IMR-90 (cell line): Measurements from ENCODE around the gene DPH3. TPM values are rescaled to one million over a fixed set of nuclear protein-coding genes. Genes with fewer than 3 reads are reported as not detected.

ENCODE experiments used
- ATAC-seq: fragments of 200-7000 bp; cut with Tn5 transposase; 2 replicates; pipeline ENCODE4 v1.9.1; 2020; ENCODE audit warnings: low read depth, mild to moderate bottlenecking, moderate library complexity
- BruUV-seq: library from RNA; stranded (reverse); fragments of 400-500 nt; replicated peaks from 2 replicates; lab custom pipeline; 2021; lab: Mats Ljungman, UMichigan
- CTCF ChIA-PET: fragments of 300-600 bp; formaldehyde crosslinking; extraction: SDS; loops from one replicate; lab custom pipeline; 2021; ENCODE audit warnings: antibody characterized with exemption; lab: Yijun Ruan, JAX
- POLR2A ChIA-PET: fragments of 300-600 bp; sonication (Branson Sonifier 250); formaldehyde crosslinking; loops from one replicate; lab custom pipeline; 2022; ENCODE audit warnings: antibody characterized with exemption; ENCODE audit not compliant: unreplicated experiment; lab: Charles Lee
- DNase-seq: peaks from one replicate; pipeline ENCODE4 v3.0.0; 2013
- H2AFZ ChIP-seq: replicated peaks from 2 replicates; pipeline ENCODE3; 2013; ENCODE audit warnings: low read length, mild to moderate bottlenecking; ENCODE audit not compliant: poor library complexity
- H2AK5ac ChIP-seq: 2 replicates; pipeline ENCODE4 v1.6.1; 2013; ENCODE audit warnings: low read depth, low read length, inconsistent platforms
- H2AK9ac ChIP-seq: replicated peaks from 2 replicates; pipeline ENCODE3; 2013; ENCODE audit warnings: mild to moderate bottlenecking, low read depth, low read length, moderate library complexity; ENCODE audit not compliant: poor library complexity
- H2BK120ac ChIP-seq: 2 replicates; pipeline ENCODE4 v1.6.1; 2013; ENCODE audit warnings: low read depth, low read length, inconsistent platforms
- H2BK15ac ChIP-seq: 3 replicates; pipeline ENCODE4 v1.6.1; 2013; ENCODE audit warnings: low read depth, low read length, inconsistent platforms
- H2BK20ac ChIP-seq: 2 replicates; pipeline ENCODE4 v1.6.1; 2013; ENCODE audit warnings: low read depth, mild to moderate bottlenecking, inconsistent platforms, low read length, moderate library complexity
- H2BK5ac ChIP-seq: 2 replicates; pipeline ENCODE4 v1.6.1; 2013; ENCODE audit warnings: mild to moderate bottlenecking, low read depth, low read length, inconsistent platforms; ENCODE audit not compliant: poor library complexity, severe bottlenecking
- H3K14ac ChIP-seq: replicated peaks from 2 replicates; pipeline ENCODE4 v1.6.1; 2013; ENCODE audit warnings: low read depth, low read length, inconsistent platforms
- H3K18ac ChIP-seq: 2 replicates; pipeline ENCODE4 v1.6.1; 2013; ENCODE audit warnings: low read depth, low read length, control low read depth
- H3K23ac ChIP-seq: 2 replicates; pipeline ENCODE4 v1.6.1; 2013; ENCODE audit warnings: low read depth, low read length, inconsistent platforms
- H3K27ac ChIP-seq: 2 replicates; pipeline ENCODE4 v1.5.1; 2013; ENCODE audit warnings: mild to moderate bottlenecking, control low read depth, low read length; ENCODE audit not compliant: insufficient read depth
- H3K27me3 ChIP-seq: 2 replicates; pipeline ENCODE4 v1.6.1; 2013; ENCODE audit warnings: low read length; ENCODE audit not compliant: control insufficient read depth, insufficient read depth
- H3K36me3 ChIP-seq: 2 replicates; pipeline ENCODE4 v1.6.1; 2013; ENCODE audit warnings: low read length, mixed read lengths; ENCODE audit not compliant: control insufficient read depth, insufficient read depth
- H3K4ac ChIP-seq: 2 replicates; pipeline ENCODE4 v1.6.1; 2013; ENCODE audit warnings: low read depth, low read length, inconsistent platforms
- H3K4me1 ChIP-seq: 2 replicates; pipeline ENCODE4 v1.6.1; 2013; ENCODE audit warnings: low read length, mixed read lengths; ENCODE audit not compliant: control insufficient read depth, insufficient read depth
- H3K4me2 ChIP-seq: 2 replicates; pipeline ENCODE4 v1.6.1; 2013; ENCODE audit warnings: low read depth, mild to moderate bottlenecking, control low read depth, low read length, moderate library complexity
- H3K4me3 ChIP-seq: 2 replicates; pipeline ENCODE4 v1.5.1; 2013; ENCODE audit warnings: low read depth, mild to moderate bottlenecking, control low read depth, low read length, moderate library complexity; ENCODE audit not compliant: insufficient read depth
- H3K56ac ChIP-seq: 2 replicates; pipeline ENCODE4 v1.6.1; 2013; ENCODE audit warnings: low read length, inconsistent platforms; ENCODE audit not compliant: insufficient read depth; ENCODE audit errors: extremely low read depth
- H3K79me1 ChIP-seq, 2 experiments: 2 replicates each; pipeline ENCODE4 v1.6.1; 2013; ENCODE audit warnings: low read length in 2 of 2, inconsistent platforms in 1 of 2, low read depth in 1 of 2
- H3K9ac ChIP-seq: 2 replicates; pipeline ENCODE4 v1.6.1; 2013; ENCODE audit warnings: low read depth, low read length, control low read depth
- H3K9me1 ChIP-seq: 2 replicates; pipeline ENCODE4 v1.6.1; 2013; ENCODE audit warnings: low read length, inconsistent platforms; ENCODE audit not compliant: insufficient read depth
- H3K9me3 ChIP-seq: 2 replicates; pipeline ENCODE4 v1.6.1; 2013; ENCODE audit warnings: low read length; ENCODE audit not compliant: control insufficient read depth, insufficient read depth
- H4K20me1 ChIP-seq: 2 replicates; pipeline ENCODE4 v1.6.1; 2013; ENCODE audit warnings: low read length, inconsistent platforms; ENCODE audit not compliant: insufficient read depth
- H4K5ac ChIP-seq: 2 replicates; pipeline ENCODE4 v1.6.1; 2013; ENCODE audit warnings: mild to moderate bottlenecking, low read depth, low read length, control low read depth
- H4K8ac ChIP-seq, 2 experiments: 2 replicates each; pipeline ENCODE4 v1.6.1; 2013; ENCODE audit warnings: low read depth in 2 of 2, low read length in 2 of 2, control low read depth in 1 of 2, inconsistent platforms in 1 of 2
- H4K91ac ChIP-seq: 2 replicates; pipeline ENCODE4 v1.6.1; 2013; ENCODE audit warnings: low read depth, low read length, inconsistent platforms; ENCODE audit not compliant: insufficient read depth
- BHLHE40 ChIP-seq: fragments of 150-350 bp; IDR thresholded peaks from 2 replicates; pipeline ENCODE4 v1.6.1; 2016; ENCODE audit warnings: mild to moderate bottlenecking, low read depth, low read length
- MAZ ChIP-seq: IDR thresholded peaks from 2 replicates; pipeline ENCODE4 v1.6.1; 2012; ENCODE audit warnings: low read depth, mild to moderate bottlenecking, low read length, improper control_type of control experiment, moderate library complexity, borderline replicate concordance
- NFE2L2 ChIP-seq: fragments of 150-350 bp; IDR thresholded peaks from 2 replicates; pipeline ENCODE4 v1.6.1; 2016; ENCODE audit warnings: low read depth, mild to moderate bottlenecking, low read length
- WGBS, 2 experiments: methylation state at CpG; one replicate each; pipeline versions ENCODE4 v1.1.5 to v1.1.7; 2013; ENCODE audit warnings: missing lambda C conversion rate in 2 of 2; ENCODE audit not compliant: insufficient read length in 1 of 2; ENCODE audit errors: extremely low coverage in 2 of 2; 5-methylcytosine and 5-hydroxymethylcytosine counted together
- dilution Hi-C: fragments of 300-500 bp; cut with HindIII; formaldehyde crosslinking; loops from one replicate; pipeline ENCODE4 v1.14.3; 2018; ENCODE audit warnings: low sequenced_read_pairs; ENCODE audit not compliant: unreplicated experiment
- in situ Hi-C: fragments of 300-500 bp; cut with MboI; formaldehyde crosslinking; loops from 3 replicates; pipeline ENCODE4 v1.14.3; 2019; ENCODE audit warnings: low sequenced_read_pairs, inconsistent platforms, mixed read lengths
- intact Hi-C: fragments of 100-400 bp; cut with micrococcal nuclease; formaldehyde crosslinking; loops from 2 replicates; pipeline ENCODE4 v1.10.0; 2022
- polyA plus RNA-seq, 3 experiments: library from polyadenylated mRNA; depleted of rRNA; stranded (reverse); fragments of >200 nt; gene quantifications; 2 replicates each; pipeline ENCODE4 v1.2.3, GENCODE V29; 2012; ENCODE audit warnings: low replicate concordance in 1 of 3
- total RNA-seq: library from RNA; depleted of rRNA; stranded (reverse); fragments of >200 nt; gene quantifications from 2 replicates; pipeline ENCODE4 v1.2.3, GENCODE V29; 2012

DPH3 gene
- total and polyA plus RNA-seq, 2 of the 4 experiments (the other 2 are of a cell fraction) = 12.9 to 32.1 TPM

GRCh38 chr3:16214366-16214765 lies 50.4 kb downstream of the DPH3 start:
- TF ChIP-seq BHLHE40 = no peak
- TF ChIP-seq NFE2L2 = no peak
- no peak for TF ChIP-seq MAZ
- no CpG with 5 or more reads among the region's 4 CpGs for whole genome bisulfite sequencing, 2 experiments

More at GRCh38 chr3:16214366-16214765, 50.4 kb downstream of the DPH3 start:
- Histone ChIP-seq H3K4me3 (no peak overlapping the region), H3K4me1 (0 out of 2 replicates have a peak, but pooled peaks cover 2% of the 10 kb centered on the region), H3K18ac (no peak overlapping the region), H3K4ac (no peak overlapping the region), H4K20me1 (no peaks in the 10 kb centered on the region), H2AK5ac (no peak overlapping the region), H2BK120ac (no peak overlapping the region), H3K56ac (no peak overlapping the region), H3K9me1 (no peaks in the 10 kb centered on the region), H2AFZ (no peak overlapping the region), H3K79me1 (no peaks in the 10 kb centered on the region), H3K36me3 (peaks cover 41% of the 10 kb centered on the region), H4K5ac (no peak overlapping the region), H3K27me3 (no peaks in the 10 kb centered on the region), H3K14ac (no peak overlapping the region), H2BK15ac (no peak overlapping the region), H3K4me2 (no peak overlapping the region), H3K9me3 (no peaks in the 10 kb centered on the region), H3K9ac (no peak overlapping the region), H4K91ac (no peak overlapping the region), H2BK20ac (no peak overlapping the region), H3K23ac (no peak overlapping the region), H4K8ac (no peak overlapping the region), H3K27ac (no peak overlapping the region), H2BK5ac (no peak overlapping the region), H2AK9ac (no peak overlapping the region)
- DNase-seq (no peak), ATAC-seq (no peak)
- in situ Hi-C loops (no loop called here), dilution Hi-C loops (no loop called here), intact Hi-C loops (no loop called here)
- POLR2A ChIA-PET = no interaction called here
- CTCF ChIA-PET = no interaction called here
- no TSS peak for BruUV-seq
